Measurements from ENCODE around the gene SCAMP1.

- TF ChIP-seq GATA3 (IDR thresholded peaks at IDR 0.05; ENCODE audit: low read depth, low read length), result no peak
- no peak for TF ChIP-seq GATA2 (IDR thresholded peaks at IDR 0.05; ENCODE audit: low read depth, low read length)
Observed at GRCh38 chr5:78503958-78504653, 143.7 kb downstream of the SCAMP1 start.

Measured in SH-SY5Y (cell line).